Measurements from ENCODE around the gene PIK3R5.

- TF ChIP-seq CTCF (IDR thresholded peaks at IDR 0.05; ENCODE audit: low read depth, low read length, poor library complexity, severe bottlenecking) (no peak), EZH2phosphoT487 (IDR thresholded peaks at IDR 0.05; ENCODE audit: borderline replicate concordance, low read length) (no peak)
Observed at GRCh38 chr17:8949061-8949661, 16.3 kb downstream of the PIK3R5 start.

Measured in DOHH2 (cell line).